Mucosa of rectum (tissue), 2 donors: ENCODE results near the gene NDUFB3.
A peak's percentile ranks its signal among the peaks of the same experiment; 100 is the strongest.
"Not testable (repeated sequence)": the region's sequence is repeated elsewhere in the genome, so short reads cannot be mapped to it uniquely, and the experiment has no call there.

Source experiments
- H3K27ac ChIP-seq, 2 donors: one replicate each; pipeline ENCODE4 v1.7.0; 2013; ENCODE audit warnings: inconsistent platforms in 2 of 2, low read depth in 2 of 2, low read length in 2 of 2
- H3K27me3 ChIP-seq, 2 donors: one replicate each; pipeline ENCODE4 v1.7.0; 2013; ENCODE audit warnings: low read length in 2 of 2; ENCODE audit not compliant: control insufficient read depth in 2 of 2, insufficient read depth in 2 of 2
- H3K36me3 ChIP-seq, 2 donors: one replicate each; pipeline ENCODE4 v1.7.0; 2013; ENCODE audit warnings: low read length in 2 of 2; ENCODE audit not compliant: control insufficient read depth in 2 of 2, insufficient read depth in 2 of 2
- H3K4me1 ChIP-seq, 2 donors: one replicate each; pipeline ENCODE4 v1.7.0; 2013; ENCODE audit warnings: low read length in 2 of 2, mild to moderate bottlenecking in 1 of 2; ENCODE audit not compliant: control insufficient read depth in 2 of 2, insufficient read depth in 2 of 2
- H3K4me3 ChIP-seq, 2 donors: one replicate each; pipeline ENCODE4 v1.7.0; 2013; ENCODE audit warnings: low read length in 2 of 2
- H3K9ac ChIP-seq, 2 donors: one replicate each; pipeline ENCODE4 v1.7.0; 2013; ENCODE audit warnings: low read length in 2 of 2, low read depth in 1 of 2, mild to moderate bottlenecking in 1 of 2
- H3K9me3 ChIP-seq, 2 donors: one replicate each; pipeline ENCODE4 v1.7.0; 2013; ENCODE audit warnings: low read length in 2 of 2; ENCODE audit not compliant: control insufficient read depth in 2 of 2
- donor health status: healthy.
- donor health status: Normal muscosa, but diverticular disease.

The NDUFB3 gene

GRCh38 chr2:201114846-201115245 is 43.0 kb downstream of the NDUFB3 start:
- Histone ChIP-seq H3K27ac (no peak overlapping the region), H3K36me3 (no peaks in the 10 kb centered on the region), H3K27me3 (no peaks in the 10 kb centered on the region), H3K4me1 (peaks cover 11% of the 10 kb centered on the region in 2 donors), H3K9ac (no peak overlapping the region), H3K4me3 (no peak overlapping the region), H3K9me3 (no peaks in the 10 kb centered on the region)

DNA sequence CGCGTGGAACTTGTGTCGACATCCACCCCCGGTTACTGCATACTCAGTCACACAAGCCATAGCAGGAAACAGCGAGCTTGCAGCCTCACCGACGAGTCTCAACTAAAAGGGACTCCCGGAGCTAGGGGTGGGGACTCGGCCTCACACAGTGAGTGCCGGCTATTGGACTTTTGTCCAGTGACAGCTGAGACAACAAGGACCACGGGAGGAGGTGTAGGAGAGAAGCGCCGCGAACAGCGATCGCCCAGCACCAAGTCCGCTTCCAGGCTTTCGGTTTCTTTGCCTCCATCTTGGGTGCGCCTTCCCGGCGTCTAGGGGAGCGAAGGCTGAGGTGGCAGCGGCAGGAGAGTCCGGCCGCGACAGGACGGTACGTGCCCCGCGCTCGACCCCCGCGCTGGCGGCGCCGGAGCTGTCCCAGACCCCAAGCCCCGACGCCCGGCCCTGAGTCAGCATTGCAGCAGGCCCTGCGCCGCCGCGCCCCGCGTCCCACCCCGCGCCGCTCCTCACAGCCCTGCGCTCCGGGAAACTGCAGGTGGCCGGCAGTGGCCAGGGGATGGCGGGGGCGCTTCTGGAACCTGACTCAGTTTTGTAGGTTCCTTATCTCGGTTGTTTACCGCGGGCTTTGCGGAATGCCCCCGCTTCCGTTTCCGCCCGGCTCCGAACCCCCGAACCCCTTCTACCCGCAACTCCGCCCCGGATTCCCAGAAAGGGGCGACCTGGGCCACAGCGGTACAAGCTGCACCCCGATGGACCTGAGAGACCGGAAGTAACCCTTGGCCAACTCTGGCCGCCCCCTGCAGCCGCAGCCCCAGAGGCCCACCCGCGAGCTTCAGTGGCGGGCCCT is 44.5 kb downstream of the NDUFB3 start, which contains the start of gene CFLAR:
CFLAR (plus strand) TSS at position 50 of the 844 bp plus-strand sequence. CDS start 13,702 bp downstream, outside the sequence.
- H3K27ac ChIP-seq, result peak within 1 kb of the TSS; percentile 99
- H3K36me3 ChIP-seq, result no peaks in the 10 kb centered on the region
- H3K9ac ChIP-seq, result peak within 1 kb of the TSS; percentile 98 to 99
- H3K4me3 ChIP-seq, result peak within 1 kb of the TSS; percentile 94 to 96
- no peaks in the 10 kb centered on the region for H3K27me3 ChIP-seq
- H3K9me3 ChIP-seq, result no peaks in the 10 kb centered on the region
- peaks cover 11% of the 10 kb centered on the region in 2 donors for H3K4me1 ChIP-seq

- peaks cover 0 to 2% of the 10 kb centered on the region in 2 donors for H3K36me3 ChIP-seq
- H3K27me3 ChIP-seq, result no peaks in the 10 kb centered on the region
- peak overlapping the region; percentile 98 to 99 for H3K9ac ChIP-seq
- H3K4me3 ChIP-seq, result peak overlapping the region; percentile 94 to 96
- no peaks in the 10 kb centered on the region for H3K9me3 ChIP-seq
- H3K27ac ChIP-seq, result peak overlapping the region; percentile 99
- H3K4me1 ChIP-seq, result peaks cover 11% of the 10 kb centered on the region in 2 donors
These were observed 45.3 kb downstream of the NDUFB3 start for GRCh38 chr2:201116959-201117734.

DNA sequence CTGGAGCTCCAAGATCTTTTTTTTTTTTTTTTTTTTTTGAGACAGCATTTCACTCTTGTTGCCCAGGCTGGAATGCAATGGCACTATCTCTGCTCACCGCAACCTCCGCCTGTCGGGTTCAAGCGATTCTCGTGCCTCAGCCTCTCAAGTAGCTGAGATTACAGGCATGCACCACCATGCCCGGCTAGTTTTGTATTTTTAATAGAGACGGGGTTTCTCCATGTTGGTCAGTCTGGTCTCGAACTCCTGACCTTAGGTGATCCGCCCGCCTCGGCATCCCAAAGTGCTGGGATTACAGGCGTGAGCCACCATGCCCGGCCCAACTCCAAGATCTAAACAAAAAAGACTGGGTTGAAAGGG is 45.9 kb downstream of the NDUFB3 start:
- peak overlapping the region; percentile 99 for H3K27ac ChIP-seq
- H3K27me3 ChIP-seq, H3K9me3 ChIP-seq, H3K36me3 ChIP-seq: not testable (repeated sequence)
- peak overlapping the region; percentile 94 to 96 for H3K4me3 ChIP-seq
- H3K4me1 ChIP-seq, result peaks cover 11 to 15% of the 10 kb centered on the region in 2 donors
- H3K9ac ChIP-seq, result peak overlapping the region; percentile 98 to 99

GRCh38 chr2:201118121-201118960 is 46.5 kb downstream of the NDUFB3 start:
- Histone ChIP-seq H3K9me3 (no peaks in the 10 kb centered on the region), H3K9ac (peak overlapping the region; percentile 98 to 99), H3K27me3 (no peaks in the 10 kb centered on the region), H3K27ac (peak overlapping the region; percentile 99), H3K4me1 (peaks cover 11 to 15% of the 10 kb centered on the region in 2 donors), H3K36me3 (peaks cover 6% of the 10 kb centered on the region in 2 donors), H3K4me3 (peak overlapping the region; percentile 94 to 96)

DNA sequence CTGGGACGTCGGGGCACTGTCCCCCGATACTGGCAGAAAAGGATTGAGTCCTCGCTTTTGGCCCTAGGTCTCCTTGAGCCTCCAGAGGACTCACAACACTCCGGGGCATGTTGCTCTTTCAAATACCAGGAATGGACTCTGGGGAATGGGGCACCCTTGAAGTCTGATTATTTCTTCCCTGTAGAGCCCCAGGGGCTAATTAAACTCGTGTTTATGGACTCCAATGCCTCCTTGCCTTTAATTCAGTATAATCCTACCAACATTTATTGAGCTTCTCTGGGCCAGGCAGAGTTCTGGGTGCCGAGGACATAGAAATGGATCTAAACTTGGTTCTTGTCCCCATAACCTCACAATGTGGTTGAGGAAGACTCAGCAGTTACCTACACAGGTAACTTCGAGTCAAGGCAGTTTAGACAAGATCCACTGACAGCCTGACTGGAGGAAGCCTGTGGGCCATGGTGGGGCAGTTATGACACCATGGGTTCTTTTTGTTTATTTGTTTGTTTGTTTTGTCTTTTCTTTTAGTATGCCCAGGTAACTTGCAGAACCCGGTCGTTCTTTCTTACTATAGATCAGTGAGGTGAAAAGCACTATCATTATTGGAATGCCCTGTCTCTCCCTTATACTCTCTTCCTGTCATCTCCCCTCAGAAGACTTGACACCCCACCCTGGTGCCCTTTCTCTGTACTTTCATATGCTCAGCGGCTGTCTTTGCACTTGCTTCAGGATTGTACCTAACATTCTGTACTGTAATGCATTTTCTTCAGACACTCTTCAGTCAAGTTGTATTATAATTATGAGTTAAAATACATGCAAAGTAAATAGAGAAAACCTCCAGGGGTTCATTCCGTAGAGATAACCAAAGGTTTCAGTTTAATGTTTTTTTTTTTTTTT is 47.4 kb downstream of the NDUFB3 start:
- H3K4me1 ChIP-seq, result peaks cover 11 to 21% of the 10 kb centered on the region in 2 donors
- H3K27ac ChIP-seq, result peak overlapping the region; percentile 99
- peaks cover 6 to 10% of the 10 kb centered on the region in 2 donors for H3K36me3 ChIP-seq
- peak overlapping the region; percentile 94 to 96 for H3K4me3 ChIP-seq
- H3K9me3 ChIP-seq, result no peaks in the 10 kb centered on the region
- H3K27me3 ChIP-seq, result no peaks in the 10 kb centered on the region
- peak overlapping the region; percentile 98 to 99 for H3K9ac ChIP-seq

- Histone ChIP-seq H3K9ac (peak overlapping the region in 1 of 2 donors; percentile 35), H3K4me1 (peaks cover 31 to 48% of the 10 kb centered on the region in 2 donors), H3K27ac (peak overlapping the region; percentile 85 to 94), H3K36me3 (peaks cover 6 to 10% of the 10 kb centered on the region in 2 donors), H3K27me3 (no peaks in the 10 kb centered on the region), H3K4me3 (peak overlapping the region; percentile 17 to 96), H3K9me3 (no peaks in the 10 kb centered on the region)
These were observed 50.5 kb downstream of the NDUFB3 start for GRCh38 chr2:201122276-201122675.

DNA sequence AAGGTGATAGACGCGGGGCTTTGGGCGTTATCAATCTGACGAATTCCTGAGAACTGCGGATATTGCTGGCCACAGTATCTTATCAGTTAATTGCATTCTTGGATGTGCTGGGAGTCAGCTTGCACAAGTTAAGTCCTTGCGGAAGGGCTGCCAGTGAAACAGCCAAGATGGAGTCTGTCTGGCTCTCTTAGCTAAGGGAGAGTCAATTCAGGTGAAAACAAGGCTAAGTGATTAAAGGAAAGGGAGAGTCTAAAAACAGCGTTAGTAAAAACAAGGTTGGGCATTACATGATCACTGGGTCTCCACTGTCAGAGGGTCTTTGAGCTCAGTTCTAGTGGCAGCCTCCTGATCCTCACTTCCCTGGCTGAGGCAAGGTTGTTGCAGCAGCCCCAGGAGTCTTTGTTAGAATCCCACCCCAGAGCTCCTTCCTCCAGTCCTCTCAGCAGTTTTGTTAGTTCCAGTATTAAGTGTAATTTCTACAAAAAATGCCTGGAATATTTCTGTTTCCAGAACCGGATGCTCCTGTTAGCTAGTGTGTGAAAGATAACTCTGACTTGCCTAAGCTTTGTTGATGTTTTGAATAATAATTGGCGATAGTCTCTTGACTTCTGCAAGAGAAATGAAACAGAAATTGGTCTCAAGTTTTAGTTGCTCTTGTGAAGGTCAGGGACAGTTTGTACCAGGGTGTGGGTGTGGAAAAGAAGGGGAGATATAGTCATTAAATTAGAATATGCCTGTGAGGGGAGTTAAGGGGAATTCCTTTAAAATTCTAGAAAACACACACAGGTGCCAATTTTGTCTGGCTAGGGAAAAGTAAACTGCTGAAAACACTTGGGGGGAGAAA is 54.7 kb downstream of the NDUFB3 start:
- H3K27ac ChIP-seq, result peak overlapping the region; percentile 85 to 94
- H3K9me3 ChIP-seq, result no peaks in the 10 kb centered on the region
- H3K27me3 ChIP-seq, result no peaks in the 10 kb centered on the region
- peaks cover 39 to 65% of the 10 kb centered on the region in 2 donors for H3K4me1 ChIP-seq
- H3K4me3 ChIP-seq, result peak overlapping the region; percentile 32 to 61
- peak overlapping the region; percentile 64 to 71 for H3K9ac ChIP-seq
- H3K36me3 ChIP-seq, result peaks cover 9 to 16% of the 10 kb centered on the region in 2 donors
